Muscle layer of colon (tissue), 2 donors: ENCODE results near the gene FOXG1.
A peak's percentile ranks its signal among the peaks of the same experiment; 100 is the strongest.

Source experiments
- H3K27ac ChIP-seq: one replicate; pipeline ENCODE4 v1.7.0; 2013; ENCODE audit warnings: low read depth, mild to moderate bottlenecking, low read length, moderate library complexity
- H3K27me3 ChIP-seq, 2 donors: one replicate each; pipeline ENCODE4 v1.7.0; 2013; ENCODE audit warnings: low read length in 2 of 2, mild to moderate bottlenecking in 2 of 2; ENCODE audit not compliant: insufficient read depth in 2 of 2, control insufficient read depth in 1 of 2
- H3K36me3 ChIP-seq: one replicate; pipeline ENCODE4 v1.7.0; 2013; ENCODE audit warnings: mild to moderate bottlenecking, low read length; ENCODE audit not compliant: insufficient read depth
- H3K4me1 ChIP-seq: one replicate; pipeline ENCODE4 v1.7.0; 2013; ENCODE audit warnings: mild to moderate bottlenecking, low read length; ENCODE audit not compliant: insufficient read depth
- H3K4me3 ChIP-seq, 2 donors: one replicate each; pipeline ENCODE4 v1.7.0; 2013; ENCODE audit warnings: low read length in 2 of 2, low read depth in 1 of 2, mild to moderate bottlenecking in 1 of 2, moderate library complexity in 1 of 2
- H3K9ac ChIP-seq: one replicate; pipeline ENCODE4 v1.7.0; 2013; ENCODE audit warnings: low read length
- H3K9me3 ChIP-seq: one replicate; pipeline ENCODE4 v1.7.0; 2013; ENCODE audit warnings: mild to moderate bottlenecking, low read length
- donor health status: abdominal sarcoma.
- donor health status: Adenocarcinoma of cecum.

The FOXG1 gene

GRCh38 chr14:28766469-28766955 is at the start of gene FOXG1:
Gene FOXG1, plus strand, starts transcription at chr14:28766787. Its CDS starts 493 bp downstream, at chr14:28767280.
- Histone ChIP-seq H3K4me1 (no peaks in the 10 kb centered on the region), H3K4me3 (peak within 1 kb of the TSS; percentile 24 to 27), H3K9me3 (peaks cover 5% of the 10 kb centered on the region), H3K36me3 (no peaks in the 10 kb centered on the region), H3K27me3 (peaks cover 75 to 86% of the 10 kb centered on the region in 2 donors), H3K27ac (no peak within 1 kb of the TSS), H3K9ac (no peak within 1 kb of the TSS)

- Histone ChIP-seq H3K36me3 (no peaks in the 10 kb centered on the region), H3K27ac (no peak overlapping the region), H3K4me1 (no peaks in the 10 kb centered on the region), H3K9me3 (no peaks in the 10 kb centered on the region), H3K27me3 (no peaks in the 10 kb centered on the region), H3K9ac (no peak overlapping the region), H3K4me3 (no peak overlapping the region)
Measured at GRCh38 chr14:28719130-28719529, 47.5 kb upstream of the FOXG1 start.

GRCh38 chr14:28731358-28731757 is 35.2 kb upstream of the FOXG1 start:
- H3K27ac ChIP-seq, result no peak overlapping the region
- H3K4me3 ChIP-seq, result no peak overlapping the region
- no peak overlapping the region for H3K9ac ChIP-seq
- H3K36me3 ChIP-seq, result no peaks in the 10 kb centered on the region
- H3K27me3 ChIP-seq, result no peaks in the 10 kb centered on the region
- no peaks in the 10 kb centered on the region for H3K9me3 ChIP-seq
- H3K4me1 ChIP-seq, result no peaks in the 10 kb centered on the region

- H3K9me3 ChIP-seq, result peaks cover 6% of the 10 kb centered on the region
- H3K36me3 ChIP-seq, result no peaks in the 10 kb centered on the region
- H3K27ac ChIP-seq, result no peak overlapping the region
- no peak overlapping the region for H3K9ac ChIP-seq
- no peaks in the 10 kb centered on the region for H3K4me1 ChIP-seq
- no peaks in the 10 kb centered on the region for H3K27me3 ChIP-seq
- H3K4me3 ChIP-seq, result no peak overlapping the region
Measured at GRCh38 chr14:28742171-28742846, 24.3 kb upstream of the FOXG1 start.

GRCh38 chr14:28744126-28744525 is 22.5 kb upstream of the FOXG1 start:
- Histone ChIP-seq H3K9ac (no peak overlapping the region), H3K27me3 (no peaks in the 10 kb centered on the region), H3K4me1 (no peaks in the 10 kb centered on the region), H3K4me3 (no peak overlapping the region), H3K27ac (no peak overlapping the region), H3K36me3 (no peaks in the 10 kb centered on the region), H3K9me3 (peaks cover 7% of the 10 kb centered on the region)

GRCh38 chr14:28745176-28745575 is 21.4 kb upstream of the FOXG1 start:
- Histone ChIP-seq H3K27me3 (no peaks in the 10 kb centered on the region), H3K36me3 (no peaks in the 10 kb centered on the region), H3K4me1 (no peaks in the 10 kb centered on the region), H3K27ac (no peak overlapping the region), H3K9me3 (peaks cover 7% of the 10 kb centered on the region), H3K9ac (no peak overlapping the region), H3K4me3 (no peak overlapping the region)

- no peak overlapping the region for H3K4me3 ChIP-seq
- no peaks in the 10 kb centered on the region for H3K4me1 ChIP-seq
- H3K27ac ChIP-seq, result no peak overlapping the region
- no peaks in the 10 kb centered on the region for H3K27me3 ChIP-seq
- no peaks in the 10 kb centered on the region for H3K36me3 ChIP-seq
- H3K9ac ChIP-seq, result no peak overlapping the region
- peaks cover 7% of the 10 kb centered on the region for H3K9me3 ChIP-seq
Measured at GRCh38 chr14:28746247-28746646, 20.3 kb upstream of the FOXG1 start.

- no peak overlapping the region for H3K27ac ChIP-seq
- H3K4me1 ChIP-seq, result no peaks in the 10 kb centered on the region
- peaks cover 23 to 31% of the 10 kb centered on the region in 2 donors for H3K27me3 ChIP-seq
- H3K36me3 ChIP-seq, result no peaks in the 10 kb centered on the region
- H3K4me3 ChIP-seq, result no peak overlapping the region
- no peak overlapping the region for H3K9ac ChIP-seq
- H3K9me3 ChIP-seq, result peaks cover 7% of the 10 kb centered on the region
Measured at GRCh38 chr14:28751467-28752058, 15.0 kb upstream of the FOXG1 start.

- no peaks in the 10 kb centered on the region for H3K36me3 ChIP-seq
- no peak overlapping the region for H3K4me3 ChIP-seq
- H3K27ac ChIP-seq, result no peak overlapping the region
- H3K27me3 ChIP-seq, result peaks cover 51 to 60% of the 10 kb centered on the region in 2 donors
- H3K9ac ChIP-seq, result no peak overlapping the region
- no peaks in the 10 kb centered on the region for H3K9me3 ChIP-seq
- no peaks in the 10 kb centered on the region for H3K4me1 ChIP-seq
Measured at GRCh38 chr14:28754209-28754985, 12.2 kb upstream of the FOXG1 start.

- H3K27ac ChIP-seq, result no peak overlapping the region
- no peak overlapping the region for H3K4me3 ChIP-seq
Measured at GRCh38 chr14:28755198-28755815, 11.3 kb upstream of the FOXG1 start.

GRCh38 chr14:28755884-28756268 is 10.7 kb upstream of the FOXG1 start:
- Histone ChIP-seq H3K27me3 (peaks cover 63 to 74% of the 10 kb centered on the region in 2 donors), H3K36me3 (no peaks in the 10 kb centered on the region), H3K9me3 (no peaks in the 10 kb centered on the region), H3K9ac (no peak overlapping the region), H3K27ac (no peak overlapping the region), H3K4me1 (no peaks in the 10 kb centered on the region), H3K4me3 (no peak overlapping the region)

More at GRCh38 chr14:28755198-28755815, 11.3 kb upstream of the FOXG1 start:
- Histone ChIP-seq H3K9me3 (no peaks in the 10 kb centered on the region), H3K9ac (no peak overlapping the region), H3K36me3 (no peaks in the 10 kb centered on the region), H3K27me3 (peaks cover 60 to 69% of the 10 kb centered on the region in 2 donors), H3K4me1 (no peaks in the 10 kb centered on the region)
